ENCODE measurements around the gene SLC27A5. TPM values are rescaled to one million over a fixed set of nuclear protein-coding genes. Genes with fewer than 3 reads are reported as not detected.
A peak's percentile ranks its signal among the peaks of the same experiment; 100 is the strongest.
"Not testable (repeated sequence)": the region's sequence is repeated elsewhere in the genome, so short reads cannot be mapped to it uniquely, and the experiment has no call there.

Gene SLC27A5
- total and polyA plus RNA-seq, 9 of the 15 experiments (the other 6 are each of a cell fraction or from before 2014, with no cell fraction given) = 42.2 to 318 (median 64.7) TPM

- BruUV-seq (replicated peaks); H3K9me3 ChIP-seq (replicated peaks; ENCODE audit: control insufficient read depth, insufficient read depth, low read depth, low read length); in situ Hi-C loops (cut with MboI); H3K9ac ChIP-seq (ENCODE audit: insufficient read depth in 1 of 2, low read depth in 2 of 2, low read length in 2 of 2); H2AFZ ChIP-seq (ENCODE audit: low read depth, low read length); intact Hi-C loops (cut with micrococcal nuclease); DNase-seq (ENCODE audit: extremely low read depth in 1 of 4, low spot score in 3 of 4); CTCF ChIA-PET (ENCODE audit: low intra/inter-chr PET ratio); FAIRE-seq; H4K20me1 ChIP-seq (replicated peaks; ENCODE audit: control insufficient read depth, insufficient read depth, low read length); H3K27me3 ChIP-seq (ENCODE audit: control insufficient read depth in 2 of 2, insufficient read depth in 2 of 2, low read length in 2 of 2); H3K27ac ChIP-seq (ENCODE audit: extremely low read depth, low read depth, low read length); H3K4me3 ChIP-seq; ATAC-seq; H3K4me2 ChIP-seq (ENCODE audit: insufficient read depth, low read length): not testable (repeated sequence)
- POLR2A ChIA-PET = interaction anchor here (0.6 kb wide), 1 partner anchor 288 kb away, joined by 3 read pairs; no protein-coding TSS in a partner anchor
- Histone ChIP-seq H3K36me3 (ENCODE audit: control insufficient read depth, insufficient read depth, low read length) (peaks cover 42% of the 10 kb centered on the region; the same call in 2 of the 3 replicates), H3K79me2 (ENCODE audit: control insufficient read depth, insufficient read depth, low read length) (peaks cover 26% of the 10 kb centered on the region), H3K4me1 (replicated peaks in 1 of 2; ENCODE audit: control insufficient read depth in 2 of 2, insufficient read depth in 2 of 2, low read length in 2 of 2) (peaks cover 26 to 43% of the 10 kb centered on the region in 2 experiments), H3K9me1 (ENCODE audit: control insufficient read depth, insufficient read depth, low read length) (peaks cover 14% of the 10 kb centered on the region)
- TF ChIP-seq FIP1L1 (IDR thresholded peaks at IDR 0.05; ENCODE audit: low read depth, low read length, poor library complexity, severe bottlenecking) (peak; percentile 19), POLR2G (IDR thresholded peaks at IDR 0.05; ENCODE audit: low read depth, low read length) (peak; percentile 63), POLR2A (conservative IDR thresholded peaks at IDR 0.05) (peak; percentile 29)
- WGBS (ENCODE audit: insufficient coverage, low coverage, missing lambda C conversion rate) = 97% methylated on average over 10 of the region's 53 CpGs
These were observed 40.8 kb downstream of the SLC27A5 start for GRCh38 chr19:58470837-58471543.

All from K562 (cell line).